Endothelial cell (in vitro differentiated cells): ENCODE results near the gene GSTA1. TPM values are rescaled to one million over a fixed set of nuclear protein-coding genes. Genes with fewer than 3 reads are reported as not detected.
"Not testable (repeated sequence)": the region's sequence is repeated elsewhere in the genome, so short reads cannot be mapped to it uniquely, and the experiment has no call there.

Experiments used
- DNase-seq: peaks from one replicate; pipeline ENCODE4 v3.0.0; 2021; ENCODE audit warnings: low spot score
- H3K27ac Mint-ChIP-seq: one replicate; pipeline ENCODE4 v1.8.0; 2021; ENCODE audit warnings: mixed read lengths, inconsistent platforms; ENCODE audit not compliant: unreplicated experiment
- H3K27me3 Mint-ChIP-seq: one replicate; pipeline ENCODE4 v1.8.0; 2021; ENCODE audit warnings: mild to moderate bottlenecking, moderate library complexity, mixed read lengths, inconsistent platforms; ENCODE audit not compliant: unreplicated experiment
- H3K36me3 Mint-ChIP-seq: one replicate; pipeline ENCODE4 v1.8.0; 2021; ENCODE audit warnings: mild to moderate bottlenecking, low read depth, mixed read lengths, inconsistent platforms; ENCODE audit not compliant: unreplicated experiment
- H3K4me1 Mint-ChIP-seq: one replicate; pipeline ENCODE4 v1.8.0; 2021; ENCODE audit warnings: mild to moderate bottlenecking, mixed read lengths, inconsistent platforms; ENCODE audit not compliant: unreplicated experiment
- H3K4me3 Mint-ChIP-seq: one replicate; pipeline ENCODE4 v1.8.0; 2021; ENCODE audit warnings: mild to moderate bottlenecking, mixed read lengths, inconsistent platforms; ENCODE audit not compliant: unreplicated experiment
- H3K9me3 Mint-ChIP-seq: one replicate; pipeline ENCODE4 v1.8.0; 2021; ENCODE audit warnings: mixed read lengths, inconsistent platforms; ENCODE audit not compliant: unreplicated experiment
- total RNA-seq: library from RNA; stranded (reverse); fragmentation: NEBNext Ultra II Directional; extraction: Animal tissue kit (Norgen Biotek cat#: 25700); gene quantifications from one replicate; pipeline ENCODE4 v1.2.1, GENCODE V29; 2021; ENCODE audit not compliant: unreplicated experiment
- TF ChIP-seq, protein P1 (sequence below): fragments of 200-600 bp; sonication (generic); IDR thresholded peaks from one replicate; pipeline ENCODE4 v1.5.0; 2021; ENCODE audit warnings: antibody characterized with exemption; ENCODE audit not compliant: unreplicated experiment

Gene GSTA1
- total RNA-seq, 1 donor from 2014 or later = 1.1 TPM

DNA sequence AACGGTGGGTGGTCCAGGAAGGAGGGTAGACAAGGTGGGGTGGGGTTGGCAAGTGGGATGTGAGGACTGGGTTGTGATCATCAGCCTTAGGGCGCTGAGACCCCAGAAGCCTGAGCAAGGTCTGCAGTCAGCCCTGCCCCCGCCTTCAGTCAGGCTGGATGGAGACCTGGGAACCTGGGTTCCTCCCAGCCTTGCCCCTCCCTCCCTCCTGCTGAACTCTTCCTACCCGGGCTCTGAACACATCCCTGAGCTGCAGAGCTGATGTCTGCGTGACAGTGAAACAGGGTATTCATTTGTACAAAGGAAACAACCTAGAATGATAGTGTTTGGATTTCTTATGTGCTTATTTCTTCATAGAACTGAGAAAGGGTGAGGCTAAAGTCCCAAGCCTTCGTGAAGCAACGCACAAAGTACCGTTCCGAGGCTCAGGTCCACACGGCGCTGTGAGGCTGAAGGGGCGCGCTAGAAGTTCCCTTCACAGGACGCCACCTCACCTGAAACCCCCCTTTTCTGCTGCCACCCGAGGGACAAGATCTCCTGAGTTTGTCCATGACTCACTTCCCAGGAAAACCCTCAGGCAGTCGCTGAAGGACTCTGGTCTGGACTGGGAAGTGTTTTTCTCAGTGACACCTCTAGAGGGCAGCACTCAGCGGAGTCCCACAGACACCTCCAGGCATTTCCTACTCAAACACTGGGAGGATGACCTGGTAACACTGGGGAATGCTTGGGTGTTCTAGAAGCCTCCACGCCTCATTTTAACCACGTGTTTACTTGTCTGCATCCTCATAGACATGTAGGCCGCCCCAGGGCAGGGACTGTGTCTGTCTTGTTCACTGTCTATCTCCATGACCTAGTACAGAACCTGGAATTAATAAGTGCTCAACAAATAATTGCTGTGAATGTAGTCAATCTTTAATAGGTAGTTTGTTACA is 35.8 kb upstream of the GSTA1 start:
- Mint-ChIP-seq H3K9me3 (no peaks in the 10 kb centered on the region), H3K36me3 (no peaks in the 10 kb centered on the region), H3K4me3 (no peak overlapping the region), H3K27ac (no peak overlapping the region), H3K27me3 (peaks cover 4% of the 10 kb centered on the region), H3K4me1 (no peaks in the 10 kb centered on the region)
- peak; percentile 74 for DNase-seq
- TF ChIP-seq, protein P1, sequence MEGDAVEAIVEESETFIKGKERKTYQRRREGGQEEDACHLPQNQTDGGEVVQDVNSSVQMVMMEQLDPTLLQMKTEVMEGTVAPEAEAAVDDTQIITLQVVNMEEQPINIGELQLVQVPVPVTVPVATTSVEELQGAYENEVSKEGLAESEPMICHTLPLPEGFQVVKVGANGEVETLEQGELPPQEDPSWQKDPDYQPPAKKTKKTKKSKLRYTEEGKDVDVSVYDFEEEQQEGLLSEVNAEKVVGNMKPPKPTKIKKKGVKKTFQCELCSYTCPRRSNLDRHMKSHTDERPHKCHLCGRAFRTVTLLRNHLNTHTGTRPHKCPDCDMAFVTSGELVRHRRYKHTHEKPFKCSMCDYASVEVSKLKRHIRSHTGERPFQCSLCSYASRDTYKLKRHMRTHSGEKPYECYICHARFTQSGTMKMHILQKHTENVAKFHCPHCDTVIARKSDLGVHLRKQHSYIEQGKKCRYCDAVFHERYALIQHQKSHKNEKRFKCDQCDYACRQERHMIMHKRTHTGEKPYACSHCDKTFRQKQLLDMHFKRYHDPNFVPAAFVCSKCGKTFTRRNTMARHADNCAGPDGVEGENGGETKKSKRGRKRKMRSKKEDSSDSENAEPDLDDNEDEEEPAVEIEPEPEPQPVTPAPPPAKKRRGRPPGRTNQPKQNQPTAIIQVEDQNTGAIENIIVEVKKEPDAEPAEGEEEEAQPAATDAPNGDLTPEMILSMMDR = peak; percentile 83

DNA sequence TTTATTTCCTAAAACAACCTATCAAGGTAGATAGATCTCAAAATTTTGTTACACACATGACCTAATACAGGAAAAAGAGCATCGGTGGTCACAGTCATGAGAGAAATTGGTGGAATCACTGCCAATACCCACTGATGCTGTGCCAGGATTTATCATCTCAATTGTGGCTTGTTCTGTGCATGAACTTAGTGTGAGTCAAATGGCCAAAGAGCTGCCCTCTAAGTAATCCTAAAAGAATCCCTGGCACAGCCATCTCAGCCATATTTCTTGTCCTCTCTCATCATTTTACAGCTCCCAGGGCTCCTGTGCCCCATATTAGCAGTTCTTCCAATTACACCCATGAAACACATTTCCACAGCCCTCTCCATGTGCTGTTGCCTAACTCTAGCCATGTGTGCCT is 30.9 kb upstream of the GSTA1 start:
- H3K36me3 Mint-ChIP-seq = no peaks in the 10 kb centered on the region
- H3K9me3 Mint-ChIP-seq = no peaks in the 10 kb centered on the region
- H3K27me3 Mint-ChIP-seq = peaks cover 4% of the 10 kb centered on the region
- no peak for DNase-seq
- TF ChIP-seq, protein P1 = no peak
- H3K4me1 Mint-ChIP-seq = no peaks in the 10 kb centered on the region
- H3K27ac Mint-ChIP-seq = no peak overlapping the region
- H3K4me3 Mint-ChIP-seq = no peak overlapping the region

DNA sequence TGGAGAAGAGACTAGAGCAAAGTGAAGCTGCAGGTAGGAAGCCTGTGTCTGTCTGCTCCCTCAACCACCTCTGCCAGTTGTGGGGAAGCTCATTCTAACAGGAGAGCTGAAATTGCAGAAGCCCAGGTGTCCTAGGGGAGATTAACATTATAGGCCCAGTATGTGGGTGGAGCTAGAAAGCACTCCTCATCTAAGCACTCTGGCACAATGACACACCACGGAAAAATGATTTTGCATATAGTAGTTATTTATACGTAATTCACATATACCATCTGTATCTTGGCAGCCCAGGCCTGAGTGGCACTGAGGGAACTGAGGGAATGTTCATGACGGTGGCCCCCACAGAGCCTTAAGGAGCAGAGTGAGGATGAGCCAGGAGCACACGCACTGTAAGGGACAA is 27.3 kb upstream of the GSTA1 start:
- not testable (repeated sequence) for H3K27me3 Mint-ChIP-seq, H3K36me3 Mint-ChIP-seq, H3K27ac Mint-ChIP-seq, H3K9me3 Mint-ChIP-seq, DNase-seq, H3K4me3 Mint-ChIP-seq, H3K4me1 Mint-ChIP-seq

DNA sequence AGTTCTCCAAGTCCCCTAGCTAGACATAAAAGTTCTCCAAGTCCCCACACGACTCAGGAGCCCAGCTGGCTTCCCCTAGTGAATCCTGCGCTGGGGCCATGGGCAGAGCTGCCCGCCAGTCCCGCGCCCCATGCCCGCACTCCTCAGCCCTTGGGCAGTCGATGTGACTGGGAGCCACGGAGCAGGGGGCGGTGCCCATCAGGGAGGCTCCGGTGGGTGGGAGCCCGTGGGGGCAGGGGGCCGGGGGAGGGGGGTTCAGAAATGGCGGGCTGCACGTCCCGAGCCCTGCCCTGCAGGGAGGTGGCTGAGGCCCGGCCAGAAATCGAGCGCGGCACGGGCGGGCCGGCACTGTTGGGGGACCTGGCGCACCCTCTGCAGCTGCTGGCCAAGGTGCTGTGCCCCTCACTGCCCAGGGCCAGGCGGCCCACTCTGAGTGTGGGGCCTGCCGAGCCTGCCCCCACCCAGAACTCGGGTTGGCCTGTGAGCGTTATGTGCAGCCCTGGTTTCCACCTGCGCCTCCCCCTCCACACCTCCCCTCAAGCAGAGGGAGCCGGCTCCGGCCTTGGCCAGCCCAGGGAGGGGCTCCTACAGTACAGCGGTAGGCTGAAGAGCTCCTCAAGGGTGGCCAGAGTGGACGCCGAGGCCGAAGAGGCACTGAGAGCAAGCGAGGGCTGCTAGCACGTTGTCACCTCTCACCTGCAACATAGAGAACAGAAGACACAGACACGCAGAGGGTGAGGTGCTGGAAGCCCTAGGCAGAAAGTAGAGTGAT is 25.6 kb upstream of the GSTA1 start:
- H3K9me3 Mint-ChIP-seq = no peaks in the 10 kb centered on the region
- no peak overlapping the region for H3K4me3 Mint-ChIP-seq
- no peak for DNase-seq
- H3K27me3 Mint-ChIP-seq = no peaks in the 10 kb centered on the region
- TF ChIP-seq, protein P1 = no peak
- peaks cover 5% of the 10 kb centered on the region for H3K36me3 Mint-ChIP-seq
- H3K27ac Mint-ChIP-seq = no peak overlapping the region
- H3K4me1 Mint-ChIP-seq = no peaks in the 10 kb centered on the region

DNA sequence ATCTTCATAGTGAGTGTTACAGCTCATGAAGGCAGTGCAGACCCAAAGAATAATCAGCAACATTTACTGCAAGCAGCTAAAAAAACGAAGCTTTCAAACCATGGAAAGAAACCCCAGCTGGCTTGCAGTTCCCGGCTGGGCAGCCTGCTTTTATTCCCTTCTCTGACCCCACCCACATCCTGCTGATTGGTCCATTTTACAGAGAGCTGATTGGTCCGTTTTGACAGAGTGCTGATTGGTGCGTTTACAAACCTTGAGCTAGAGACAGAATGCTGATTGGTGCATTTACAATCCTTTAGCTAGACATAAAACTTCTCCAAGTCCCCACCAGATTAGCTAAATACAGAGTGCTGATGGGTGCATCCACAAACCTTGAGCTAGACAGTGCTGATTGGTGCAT is 25.0 kb upstream of the GSTA1 start:
- not testable (repeated sequence) for H3K27ac Mint-ChIP-seq, DNase-seq, H3K27me3 Mint-ChIP-seq, H3K36me3 Mint-ChIP-seq, H3K4me1 Mint-ChIP-seq, H3K9me3 Mint-ChIP-seq, H3K4me3 Mint-ChIP-seq

DNA sequence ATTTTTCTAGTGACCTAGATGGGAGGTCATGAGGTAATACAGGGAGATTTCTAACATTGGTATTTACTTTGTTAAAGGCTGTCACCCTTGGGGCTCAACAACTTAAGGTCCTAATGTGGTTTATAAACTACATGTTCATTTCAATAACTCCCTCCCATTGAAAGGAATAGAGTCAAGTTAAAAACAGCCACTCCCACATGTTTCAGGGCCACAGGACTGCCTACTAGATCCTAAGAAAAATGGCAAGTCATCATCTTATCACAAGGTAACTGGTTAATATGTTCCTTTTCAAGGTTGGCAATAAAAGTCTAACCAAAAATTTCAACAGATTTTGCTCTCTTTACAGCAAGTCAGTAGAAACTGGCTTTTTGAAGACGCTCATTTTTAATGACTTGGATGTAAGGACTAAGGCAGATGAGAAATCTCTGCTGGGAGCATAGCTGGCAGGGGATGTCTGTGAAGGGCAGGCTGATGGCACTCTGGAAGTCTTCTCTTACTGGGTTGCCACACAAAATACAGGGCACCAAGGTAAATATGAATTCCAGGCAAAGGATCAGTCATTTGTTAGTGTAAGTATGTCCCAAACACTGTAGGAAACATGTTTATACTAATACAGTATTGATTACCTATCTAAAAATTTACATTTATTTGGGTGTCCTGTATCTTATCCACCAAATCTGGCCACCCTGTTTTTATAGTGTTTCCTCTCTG is 23.6 kb upstream of the GSTA1 start:
- not testable (repeated sequence) for H3K27me3 Mint-ChIP-seq, H3K4me3 Mint-ChIP-seq, H3K4me1 Mint-ChIP-seq, H3K27ac Mint-ChIP-seq, H3K36me3 Mint-ChIP-seq, DNase-seq, H3K9me3 Mint-ChIP-seq
